HEK293T (cell line): ENCODE results near the gene NAP1L2.

ENCODE experiments used
- ARNT ChIP-seq: fragments of 450-650 bp; IDR thresholded peaks from 2 replicates; pipeline ENCODE4 v1.6.1; 2017; ENCODE audit warnings: mild to moderate bottlenecking
- BHLHE40 ChIP-seq: fragments of 450-650 bp; IDR thresholded peaks from 2 replicates; pipeline ENCODE4 v1.6.1; 2016; ENCODE audit warnings: mild to moderate bottlenecking, moderate library complexity, borderline replicate concordance
- ELF4 ChIP-seq: fragments of 450-650 bp; IDR thresholded peaks from 2 replicates; pipeline ENCODE4 v1.6.1; 2017; ENCODE audit warnings: antibody characterized with exemption
- FOXA1 ChIP-seq: fragments of 450-650 bp; IDR thresholded peaks from 2 replicates; pipeline ENCODE4 v1.6.1; 2016; ENCODE audit warnings: mild to moderate bottlenecking
- FOXK2 ChIP-seq: fragments of 450-650 bp; IDR thresholded peaks from 2 replicates; pipeline ENCODE4 v1.6.1; 2016; ENCODE audit warnings: mild to moderate bottlenecking
- LEF1 ChIP-seq: fragments of 450-650 bp; IDR thresholded peaks from 2 replicates; pipeline ENCODE4 v1.6.1; 2017; ENCODE audit warnings: mild to moderate bottlenecking, borderline replicate concordance
- PKNOX1 ChIP-seq: fragments of 450-650 bp; IDR thresholded peaks from 2 replicates; pipeline ENCODE4 v1.6.1; 2016
- SP1 ChIP-seq: fragments of 450-650 bp; IDR thresholded peaks from 2 replicates; pipeline ENCODE4 v1.6.1; 2017
- TARDBP ChIP-seq: fragments of 450-650 bp; IDR thresholded peaks from 2 replicates; pipeline ENCODE4 v1.6.1; 2016

GRCh38 chrX:73214426-73215094 lies at the start of gene NAP1L2:
- TF ChIP-seq FOXK2 (no peak), PKNOX1 (peak; percentile 96), TARDBP (no peak), FOXA1 (no peak), LEF1 (no peak), SP1 (no peak), ARNT (no peak), BHLHE40 (no peak), ELF4 (no peak)
